VCaP (cell line): Measurements from ENCODE around the gene NRCAM.
A peak's percentile ranks its signal among the peaks of the same experiment; 100 is the strongest.
"Not testable (repeated sequence)": the region's sequence is repeated elsewhere in the genome, so short reads cannot be mapped to it uniquely, and the experiment has no call there.

Experiments
- H3K27ac ChIP-seq: fragments of 450-650 bp; 2 replicates; pipeline ENCODE4 v1.5.1; 2017
- TF ChIP-seq, protein P1 (sequence below): fragments of 450-650 bp; conservative IDR thresholded peaks from 2 replicates; pipeline ENCODE4 v1.5.1; 2017; ENCODE audit warnings: mild to moderate bottlenecking, moderate library complexity

Gene NRCAM

DNA sequence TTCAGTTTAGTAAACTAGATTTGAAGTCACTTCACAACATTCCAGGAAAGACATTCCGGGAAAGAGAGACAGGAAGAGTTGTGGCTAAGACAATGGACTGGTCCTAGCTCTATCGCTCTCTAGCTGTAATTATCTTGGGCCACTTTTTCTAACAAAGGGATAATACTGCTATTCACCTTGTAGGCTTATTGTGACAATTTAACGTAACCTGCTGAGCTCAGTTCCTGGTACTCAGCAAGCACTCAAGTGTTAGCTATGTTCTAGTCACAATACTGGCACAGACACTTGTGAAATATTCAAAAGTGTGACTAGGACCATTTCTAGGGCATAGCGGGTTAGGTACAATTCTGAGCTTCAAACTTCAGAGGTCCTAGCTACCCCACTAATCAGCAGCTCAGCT, 12.0 kb upstream of the NRCAM start:
- no peak overlapping the region for H3K27ac ChIP-seq
- TF ChIP-seq, protein P1, sequence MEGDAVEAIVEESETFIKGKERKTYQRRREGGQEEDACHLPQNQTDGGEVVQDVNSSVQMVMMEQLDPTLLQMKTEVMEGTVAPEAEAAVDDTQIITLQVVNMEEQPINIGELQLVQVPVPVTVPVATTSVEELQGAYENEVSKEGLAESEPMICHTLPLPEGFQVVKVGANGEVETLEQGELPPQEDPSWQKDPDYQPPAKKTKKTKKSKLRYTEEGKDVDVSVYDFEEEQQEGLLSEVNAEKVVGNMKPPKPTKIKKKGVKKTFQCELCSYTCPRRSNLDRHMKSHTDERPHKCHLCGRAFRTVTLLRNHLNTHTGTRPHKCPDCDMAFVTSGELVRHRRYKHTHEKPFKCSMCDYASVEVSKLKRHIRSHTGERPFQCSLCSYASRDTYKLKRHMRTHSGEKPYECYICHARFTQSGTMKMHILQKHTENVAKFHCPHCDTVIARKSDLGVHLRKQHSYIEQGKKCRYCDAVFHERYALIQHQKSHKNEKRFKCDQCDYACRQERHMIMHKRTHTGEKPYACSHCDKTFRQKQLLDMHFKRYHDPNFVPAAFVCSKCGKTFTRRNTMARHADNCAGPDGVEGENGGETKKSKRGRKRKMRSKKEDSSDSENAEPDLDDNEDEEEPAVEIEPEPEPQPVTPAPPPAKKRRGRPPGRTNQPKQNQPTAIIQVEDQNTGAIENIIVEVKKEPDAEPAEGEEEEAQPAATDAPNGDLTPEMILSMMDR: no peak

DNA sequence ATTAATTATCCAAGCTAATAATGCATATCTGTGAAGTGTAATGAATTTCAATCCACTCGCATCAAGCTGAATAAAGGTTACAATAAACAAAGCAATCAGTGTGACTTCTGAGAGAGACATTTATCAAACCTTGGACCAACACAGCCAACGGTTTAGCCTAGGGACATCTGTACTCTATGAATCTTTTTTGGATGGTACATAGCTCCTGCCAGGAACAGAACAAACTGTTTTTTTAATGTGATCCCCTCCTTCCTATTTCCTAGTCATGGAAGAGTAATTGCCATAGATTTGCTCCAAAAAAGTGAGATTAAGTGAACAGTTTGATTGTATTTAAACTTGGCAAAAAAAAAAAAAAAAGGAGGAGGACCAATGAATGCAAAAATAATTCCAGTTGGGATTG, 11.2 kb upstream of the NRCAM start:
- no peak overlapping the region for H3K27ac ChIP-seq
- TF ChIP-seq, protein P1: no peak

DNA sequence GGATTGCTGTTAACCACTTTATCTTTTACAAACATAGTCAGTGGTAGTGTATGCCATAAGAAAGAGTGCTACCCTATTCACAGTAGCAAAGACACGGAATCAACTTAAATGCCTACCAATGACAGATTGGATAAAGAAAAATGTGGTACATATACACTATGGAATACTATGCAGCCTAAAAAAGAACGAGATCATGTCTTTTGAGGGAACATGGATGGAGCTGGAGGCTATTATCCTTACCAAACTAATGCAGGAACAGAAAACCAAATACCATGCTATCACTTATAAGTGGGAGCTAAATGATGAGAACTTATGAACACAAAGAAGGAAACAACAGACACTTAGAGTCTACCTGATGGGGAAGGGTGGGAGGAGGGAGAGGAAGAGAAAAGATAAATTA, 10.1 kb upstream of the NRCAM start:
- H3K27ac ChIP-seq: not testable (repeated sequence)

DNA sequence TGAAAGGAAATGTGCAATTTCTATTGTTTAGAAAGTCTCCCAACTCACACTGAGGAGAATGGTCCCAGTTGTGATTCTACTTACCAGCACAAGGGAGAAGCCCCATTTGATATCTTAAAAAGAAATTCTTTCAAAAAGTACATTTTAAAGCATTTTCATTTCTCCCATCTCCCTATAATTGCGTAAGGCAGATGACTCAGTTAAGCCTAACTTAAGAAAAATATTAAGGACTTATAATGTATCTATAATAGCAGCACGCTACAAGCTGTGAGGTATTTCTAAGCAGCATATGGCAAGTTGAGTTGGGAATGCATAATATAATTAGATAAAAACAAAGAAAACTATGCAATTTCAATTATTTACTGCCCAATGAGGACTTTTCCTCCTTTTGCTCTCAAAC, 8.5 kb upstream of the NRCAM start:
- H3K27ac ChIP-seq: no peak overlapping the region
- TF ChIP-seq, protein P1: no peak

DNA sequence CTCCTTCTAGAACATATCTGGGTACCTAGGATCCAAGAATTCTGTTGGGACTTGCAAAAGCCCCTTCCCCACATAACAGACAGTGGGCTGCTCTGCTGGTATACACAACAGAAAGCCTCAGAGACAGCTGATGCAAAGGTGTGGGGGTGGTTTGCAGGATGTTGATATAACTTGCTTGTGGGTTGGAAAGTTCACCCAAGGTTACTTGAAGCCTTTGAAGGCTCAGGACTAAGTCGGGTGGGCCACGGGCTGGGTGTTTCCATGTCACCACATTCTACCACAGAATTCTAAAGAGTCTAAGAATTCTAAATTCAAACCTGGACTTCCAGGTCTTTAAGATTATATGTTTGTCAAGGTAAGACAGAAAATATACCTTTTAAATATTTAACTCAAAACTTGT, 7.4 kb upstream of the NRCAM start:
- no peak overlapping the region for H3K27ac ChIP-seq
- TF ChIP-seq, protein P1: no peak

DNA sequence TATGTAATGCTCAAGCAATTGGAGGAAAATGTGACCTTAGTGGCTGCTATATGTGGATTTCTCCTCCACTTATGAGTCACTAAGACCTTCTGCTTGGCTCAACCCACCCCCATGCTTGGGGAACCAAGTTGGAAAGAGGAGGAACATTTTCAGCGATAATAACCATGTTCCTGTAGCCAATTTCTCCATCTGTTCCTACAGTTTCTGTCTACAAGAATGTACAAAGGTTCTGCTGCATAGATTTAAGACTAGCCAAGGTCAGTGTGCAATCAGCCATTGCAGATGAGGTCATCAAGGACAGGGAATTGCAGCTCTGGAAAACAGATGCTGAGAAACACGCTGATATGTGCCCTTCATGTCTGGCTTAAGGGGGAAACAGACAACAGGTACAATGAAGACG, 5.6 kb upstream of the NRCAM start:
- TF ChIP-seq, protein P1: no peak
- no peak overlapping the region for H3K27ac ChIP-seq

DNA sequence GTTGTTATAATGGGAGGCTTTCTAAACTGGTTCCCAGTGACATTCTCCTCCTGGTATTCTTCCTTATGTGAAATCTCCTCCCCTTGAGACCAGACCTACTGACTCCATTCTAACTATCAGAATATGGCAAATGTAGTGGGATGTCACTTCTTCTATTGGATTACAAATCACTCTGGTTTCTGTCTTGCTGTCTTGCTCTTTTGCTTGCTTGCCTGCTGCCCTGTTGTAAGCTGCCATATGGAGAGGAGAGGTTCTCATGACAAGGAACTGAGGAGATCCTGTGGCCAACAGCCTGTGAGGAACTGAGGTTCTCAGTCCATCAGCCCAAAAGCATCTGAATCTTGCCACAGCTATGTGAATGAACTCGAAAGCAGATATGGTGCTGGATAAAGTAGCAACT, 4.7 kb upstream of the NRCAM start:
- H3K27ac ChIP-seq: no peak overlapping the region
- TF ChIP-seq, protein P1: no peak

DNA sequence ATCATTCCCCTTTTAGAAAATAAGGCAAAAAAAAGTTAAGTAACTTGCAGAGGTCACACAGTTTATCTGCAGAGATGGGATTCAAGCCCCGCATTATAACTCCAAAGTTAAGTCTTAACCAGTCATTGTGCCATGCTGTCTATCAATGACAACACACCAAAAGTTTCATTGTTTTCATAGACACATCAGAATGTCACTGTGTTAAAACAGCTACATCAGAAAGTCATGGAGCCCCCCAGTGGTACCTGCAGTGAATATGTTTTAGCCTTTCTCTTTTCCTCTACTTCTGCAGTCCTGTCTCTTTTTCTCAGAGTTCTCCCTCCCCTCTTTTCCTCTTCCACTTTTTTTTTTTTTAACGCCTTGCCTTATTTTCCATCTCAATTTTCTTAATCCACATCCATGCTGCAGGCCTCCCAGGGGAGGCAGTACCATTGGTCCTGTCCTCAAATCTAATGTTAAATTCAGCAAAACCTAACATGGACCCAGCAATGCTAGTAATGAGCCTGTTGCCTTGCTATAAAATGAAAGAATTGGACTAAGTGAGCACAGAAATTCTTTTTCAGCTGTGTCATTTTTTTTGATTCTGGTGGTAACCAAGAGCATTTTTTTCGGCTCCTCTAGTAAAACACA, 3.8 kb upstream of the NRCAM start:
- TF ChIP-seq, protein P1: peak; percentile 88
- no peak overlapping the region for H3K27ac ChIP-seq
